ENCODE results near the gene ADGRG4.

DNA sequence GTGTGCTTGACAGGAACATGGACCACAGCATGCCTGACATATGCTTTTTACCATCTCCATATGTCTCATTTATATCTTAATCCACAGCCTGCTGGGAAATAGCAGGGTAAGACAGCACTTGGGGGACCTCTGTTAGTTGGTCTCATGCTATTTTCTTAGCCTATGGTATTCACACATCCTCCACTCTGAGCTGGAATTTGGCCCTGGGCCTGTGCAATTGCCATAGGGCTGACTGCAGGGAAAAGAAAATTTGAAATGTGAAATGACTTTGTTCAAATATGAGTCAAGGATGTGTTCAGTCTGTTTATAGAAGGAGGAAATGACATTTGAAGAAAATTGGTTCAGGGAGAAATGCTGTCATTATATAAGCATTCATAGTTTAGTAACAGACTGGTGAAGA is 40.0 kb upstream of the ADGRG4 start:
- TF ChIP-seq, protein P1, sequence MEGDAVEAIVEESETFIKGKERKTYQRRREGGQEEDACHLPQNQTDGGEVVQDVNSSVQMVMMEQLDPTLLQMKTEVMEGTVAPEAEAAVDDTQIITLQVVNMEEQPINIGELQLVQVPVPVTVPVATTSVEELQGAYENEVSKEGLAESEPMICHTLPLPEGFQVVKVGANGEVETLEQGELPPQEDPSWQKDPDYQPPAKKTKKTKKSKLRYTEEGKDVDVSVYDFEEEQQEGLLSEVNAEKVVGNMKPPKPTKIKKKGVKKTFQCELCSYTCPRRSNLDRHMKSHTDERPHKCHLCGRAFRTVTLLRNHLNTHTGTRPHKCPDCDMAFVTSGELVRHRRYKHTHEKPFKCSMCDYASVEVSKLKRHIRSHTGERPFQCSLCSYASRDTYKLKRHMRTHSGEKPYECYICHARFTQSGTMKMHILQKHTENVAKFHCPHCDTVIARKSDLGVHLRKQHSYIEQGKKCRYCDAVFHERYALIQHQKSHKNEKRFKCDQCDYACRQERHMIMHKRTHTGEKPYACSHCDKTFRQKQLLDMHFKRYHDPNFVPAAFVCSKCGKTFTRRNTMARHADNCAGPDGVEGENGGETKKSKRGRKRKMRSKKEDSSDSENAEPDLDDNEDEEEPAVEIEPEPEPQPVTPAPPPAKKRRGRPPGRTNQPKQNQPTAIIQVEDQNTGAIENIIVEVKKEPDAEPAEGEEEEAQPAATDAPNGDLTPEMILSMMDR (conservative IDR thresholded peaks at IDR 0.05; ENCODE audit: low read length) = no peak
- no peak for TF ChIP-seq EZH2phosphoT487 (IDR thresholded peaks at IDR 0.05; ENCODE audit: borderline replicate concordance)

Measured in Loucy (cell line).